Stimulated activated CD4-positive, alpha-beta T cell treated with anti-CD3 and anti-CD28 coated beads, Interleukin-2, amount 100 ng/mL, for 24 hours (primary cell): ENCODE results near the gene OVOL3.
A peak's percentile ranks its signal among the peaks of the same experiment; 100 is the strongest.
"Not testable (repeated sequence)": the region's sequence is repeated elsewhere in the genome, so short reads cannot be mapped to it uniquely, and the experiment has no call there.

Experiments used
- DNase-seq, 2 donors: peaks; one replicate each; pipeline ENCODE4 v3.0.0-alpha.2; 2020

OVOL3 gene

GRCh38 chr19:36101550-36102327 lies 9.2 kb upstream of the OVOL3 start:
- DNase-seq, result no peak

DNA sequence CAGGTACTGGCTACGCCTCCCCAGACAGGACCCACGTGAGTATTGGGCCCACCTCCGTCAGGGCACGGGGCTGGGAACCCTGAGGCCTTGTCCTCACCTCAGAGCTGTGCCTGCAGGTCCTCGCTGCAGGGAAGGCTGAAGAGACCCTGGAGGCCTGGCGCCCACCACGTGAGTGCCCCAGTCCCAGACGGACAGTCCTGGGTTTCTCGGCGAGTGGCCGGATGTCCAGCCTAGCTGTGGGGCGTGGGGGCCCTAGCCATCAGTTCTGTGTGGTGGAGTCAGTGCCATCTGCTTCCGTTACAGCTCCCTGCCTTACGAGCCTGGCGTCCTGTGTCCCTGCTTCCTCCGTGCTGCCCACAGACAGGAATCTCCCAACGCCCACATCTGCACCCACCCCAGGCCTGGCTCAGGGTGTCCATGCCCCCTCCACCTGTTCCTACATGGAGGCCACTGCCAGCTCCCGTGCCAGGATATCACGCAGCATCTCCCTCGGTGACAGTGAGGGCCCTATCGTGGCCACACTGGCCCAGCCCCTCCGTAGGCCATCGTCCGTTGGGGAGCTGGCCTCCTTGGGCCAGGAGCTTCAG lies 7.8 kb upstream of the OVOL3 start:
- no peak for DNase-seq

- no peak for DNase-seq
These were observed 6.9 kb upstream of the OVOL3 start for GRCh38 chr19:36103842-36104552.

DNA sequence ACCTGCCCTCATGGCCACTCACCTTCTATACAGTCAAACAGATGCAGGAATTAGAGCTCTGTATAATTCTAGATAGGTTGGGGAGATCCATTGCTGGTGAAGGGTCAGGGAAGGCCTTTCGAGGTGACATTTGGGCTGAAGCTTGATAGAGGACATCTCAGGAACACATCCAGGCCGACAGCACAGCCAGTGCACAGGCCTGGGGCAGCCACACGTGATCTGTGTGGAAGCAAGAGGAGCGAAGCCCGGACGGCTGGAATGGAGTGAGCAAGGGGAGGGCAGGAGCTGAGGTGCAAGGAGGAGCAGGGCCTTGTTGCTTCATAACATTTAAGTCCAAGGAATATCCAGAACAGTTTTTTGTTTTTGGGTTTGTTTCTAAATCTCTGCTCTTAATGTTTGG lies 4.5 kb upstream of the OVOL3 start:
- no peak for DNase-seq

DNA sequence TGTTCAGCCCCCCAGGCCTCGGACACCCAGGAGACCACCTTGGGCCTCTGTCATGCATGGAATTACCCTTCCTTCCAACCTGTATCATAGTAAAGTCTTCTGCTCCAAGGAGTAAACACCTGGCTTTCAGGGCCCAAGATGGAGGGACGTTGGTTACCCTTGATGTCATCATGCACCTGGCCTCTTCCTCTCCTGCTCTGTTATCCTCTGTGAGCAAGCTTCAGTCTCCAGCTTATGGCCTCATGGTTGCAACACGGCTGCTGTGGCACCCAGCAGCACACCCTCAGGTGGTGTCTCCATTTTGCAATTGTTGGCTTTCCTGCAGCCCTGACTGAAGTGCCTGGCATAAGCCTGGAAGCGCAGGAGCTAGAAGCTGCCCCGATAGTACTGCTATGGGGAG lies 4.0 kb upstream of the OVOL3 start:
- no peak for DNase-seq

DNA sequence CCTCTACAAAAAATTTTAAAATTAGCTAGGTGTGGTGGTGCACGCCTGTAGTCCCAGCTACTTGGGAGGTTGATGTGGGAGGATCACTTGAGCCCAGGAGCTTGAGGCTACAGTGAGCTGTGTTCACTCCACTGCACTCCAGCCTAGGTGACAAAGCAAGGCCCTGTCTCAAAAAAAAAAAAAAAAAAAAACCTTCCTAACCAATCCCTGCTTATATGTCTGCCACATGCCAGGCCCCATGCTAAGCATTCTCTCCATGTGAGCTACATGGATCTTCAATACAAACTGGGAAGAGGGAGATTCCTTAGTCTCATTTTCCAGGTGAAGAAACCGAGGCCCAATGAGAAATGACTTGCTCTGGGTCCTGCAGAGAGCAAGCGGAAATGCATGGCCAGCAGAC lies 2.3 kb upstream of the OVOL3 start:
- no peak for DNase-seq

DNA sequence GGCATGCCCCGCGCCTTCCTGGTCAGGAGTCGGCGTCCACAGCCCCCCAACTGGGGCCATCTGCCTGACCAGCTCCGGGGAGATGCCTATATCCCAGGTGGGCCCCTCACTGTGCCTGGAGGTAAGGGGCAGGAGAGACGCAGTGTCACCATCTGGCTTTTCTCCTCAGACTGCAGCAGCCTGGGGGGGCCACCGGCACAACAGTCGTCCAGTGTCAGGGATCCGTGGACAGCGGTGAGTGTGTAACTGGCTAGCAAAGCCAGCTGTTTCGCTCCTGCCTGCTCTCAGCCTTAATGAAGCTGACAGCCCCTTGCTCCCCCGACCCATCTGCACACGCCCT lies 227 bp downstream of the OVOL3 start:
- DNase-seq, result no peak

GRCh38 chr19:36112678-36113077 lies 1.7 kb downstream of the OVOL3 start:
- no peak for DNase-seq

DNA sequence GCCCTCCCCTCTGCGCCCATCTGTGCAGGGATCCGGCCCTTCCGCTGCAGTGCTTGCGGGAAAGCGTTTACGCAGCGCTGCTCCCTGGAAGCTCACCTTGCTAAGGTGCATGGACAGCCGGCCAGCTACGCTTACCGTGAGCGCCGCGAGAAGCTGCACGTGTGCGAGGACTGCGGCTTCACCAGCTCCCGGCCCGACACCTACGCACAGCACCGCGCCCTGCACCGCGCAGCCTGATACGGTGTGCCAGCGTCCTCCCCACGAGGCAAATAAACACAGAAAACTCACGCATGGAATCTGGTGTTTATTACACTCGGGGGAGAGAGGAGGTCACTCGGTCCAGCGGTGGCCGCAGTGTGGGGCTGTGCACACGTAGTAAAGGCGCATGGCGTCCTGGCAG lies 2.5 kb downstream of the OVOL3 start:
- DNase-seq, result no peak

- DNase-seq, result peak; percentile 28 to 35
These were observed 3.2 kb downstream of the OVOL3 start for GRCh38 chr19:36113894-36114720.

DNA sequence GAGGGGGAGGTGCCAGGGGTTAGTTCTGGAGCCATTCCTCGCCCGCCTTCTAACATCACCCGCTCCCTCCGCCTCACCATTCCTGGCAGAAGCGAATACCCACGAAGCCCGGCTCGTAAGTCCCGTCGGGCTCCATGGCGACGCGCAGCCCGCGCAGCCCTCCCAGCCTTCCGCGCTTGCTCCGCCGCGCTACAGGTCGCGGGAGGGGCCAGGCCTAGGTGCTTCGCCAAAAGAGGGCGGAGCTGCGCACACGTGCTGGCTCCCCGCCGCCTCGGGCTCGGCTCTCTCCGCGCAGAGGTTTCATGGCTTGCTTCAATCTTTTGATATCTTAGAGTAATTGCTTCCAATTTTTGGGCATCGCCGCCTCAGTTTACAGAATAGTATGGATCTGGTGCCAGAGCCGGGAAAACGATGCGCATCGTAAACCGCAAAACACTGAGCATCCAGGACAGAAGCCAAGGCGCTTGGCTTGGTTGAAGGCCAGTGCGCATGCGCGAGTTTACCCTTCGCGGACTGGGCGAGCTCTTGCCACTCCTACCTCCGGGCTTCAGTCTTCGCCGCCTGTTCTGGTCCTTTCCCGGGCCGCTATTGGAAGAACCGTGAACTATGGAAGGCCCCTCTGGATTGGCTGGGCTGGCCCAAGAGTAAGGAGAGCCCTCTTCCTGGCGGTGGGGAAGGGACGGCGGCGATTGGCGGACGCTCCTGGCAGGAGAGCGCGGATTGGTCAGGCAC lies 3.9 kb downstream of the OVOL3 start, which contains the start of gene POLR2I:
Gene POLR2I (minus strand): TSS at position 155 of the 732 bp plus-strand sequence. CDS start 19 bp downstream, at position 136.
- peak; percentile 97 to 98 for DNase-seq

DNA sequence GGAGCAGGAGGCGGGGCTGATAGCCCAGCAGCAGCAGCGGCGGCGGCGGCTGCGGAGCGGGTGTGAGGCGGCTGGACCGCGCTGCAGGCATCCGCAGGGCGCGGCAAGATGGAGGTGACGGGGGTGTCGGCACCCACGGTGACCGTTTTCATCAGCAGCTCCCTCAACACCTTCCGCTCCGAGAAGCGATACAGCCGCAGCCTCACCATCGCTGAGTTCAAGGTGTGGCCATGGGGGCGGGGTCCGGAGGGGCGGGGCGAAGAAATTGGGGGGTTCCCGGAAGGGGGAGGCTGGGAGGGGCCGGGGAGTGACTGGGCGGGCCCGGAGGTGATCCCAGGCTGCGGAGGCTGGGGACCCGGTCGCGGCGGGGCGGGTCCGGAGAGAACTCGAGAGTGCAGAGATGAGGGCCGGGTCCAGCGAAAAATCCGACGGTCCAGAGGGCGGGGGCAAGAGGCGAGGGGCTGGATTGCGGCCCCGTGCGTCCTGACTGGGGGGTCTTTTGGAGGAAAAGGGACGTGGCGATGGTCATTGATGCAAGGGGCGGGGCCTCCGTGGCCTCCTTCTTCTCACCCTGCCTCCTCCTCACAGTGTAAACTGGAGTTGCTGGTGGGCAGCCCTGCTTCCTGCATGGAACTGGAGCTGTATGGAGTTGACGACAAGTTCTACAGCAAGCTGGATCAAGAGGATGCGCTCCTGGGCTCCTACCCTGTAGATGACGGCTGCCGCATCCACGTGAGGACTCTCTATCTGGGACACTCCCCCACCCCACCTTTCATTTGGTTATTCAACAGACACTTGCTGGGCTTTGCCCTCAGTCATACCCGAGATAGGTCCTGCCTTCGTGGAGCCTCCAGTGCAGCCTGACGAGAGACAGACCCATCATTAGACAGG lies 4.8 kb downstream of the OVOL3 start, which contains the start of gene TBCB:
Gene TBCB (plus strand): TSS at position 16 of the 891 bp plus-strand sequence. CDS start 93 bp downstream, at position 109.
- peak; percentile 93 for DNase-seq

- no peak for DNase-seq
These were observed 5.3 kb downstream of the OVOL3 start for GRCh38 chr19:36116344-36116637.

GRCh38 chr19:36120092-36120983 lies 9.4 kb downstream of the OVOL3 start:
- no peak for DNase-seq

DNA sequence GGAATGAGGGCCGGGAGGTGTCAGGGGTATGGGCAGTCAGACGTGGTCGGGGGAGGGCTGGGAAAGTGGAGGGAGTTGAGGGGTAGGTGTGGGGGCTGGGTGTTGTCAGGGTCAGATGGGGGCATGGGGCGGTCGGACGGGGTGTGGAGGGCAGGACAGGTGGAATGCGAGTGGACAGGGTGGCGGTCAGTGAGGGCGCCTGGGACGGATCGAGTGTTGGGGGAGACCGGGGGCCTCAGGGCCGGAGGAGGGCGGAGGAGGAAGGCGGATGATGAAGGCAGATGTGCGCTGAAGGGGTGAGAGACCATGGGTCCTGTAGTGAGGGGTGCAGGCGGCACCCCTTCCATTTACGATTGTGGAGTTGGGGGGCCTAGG lies 10.0 kb downstream of the OVOL3 start:
- no peak for DNase-seq

DNA sequence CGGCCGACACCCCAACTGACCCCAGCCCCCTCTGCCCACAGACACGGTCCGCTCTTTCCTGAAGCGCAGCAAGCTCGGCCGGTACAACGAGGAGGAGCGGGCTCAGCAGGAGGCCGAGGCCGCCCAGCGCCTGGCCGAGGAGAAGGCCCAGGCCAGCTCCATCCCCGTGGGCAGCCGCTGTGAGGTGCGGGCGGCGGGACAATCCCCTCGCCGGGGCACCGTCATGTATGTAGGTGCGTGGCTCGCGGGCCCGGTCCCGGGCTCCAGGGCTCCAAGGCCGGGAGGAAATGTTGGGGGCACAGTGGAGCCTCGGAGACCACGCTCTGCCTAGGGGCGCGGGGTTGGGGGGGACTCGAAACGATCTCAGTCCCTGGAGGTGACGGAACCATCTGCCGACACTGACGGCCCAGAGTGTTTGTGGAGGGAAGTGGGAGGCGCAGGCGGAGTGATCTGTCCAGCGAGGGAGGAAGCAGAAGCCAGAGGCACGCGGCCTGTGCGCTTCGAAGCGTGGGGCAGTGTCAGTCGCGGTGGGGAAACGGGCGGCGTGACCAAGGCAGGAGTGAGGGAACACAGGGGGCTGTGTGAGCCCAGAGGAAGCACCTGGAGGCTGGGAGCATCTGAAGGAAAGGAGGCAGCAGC lies 10.7 kb downstream of the OVOL3 start:
- no peak for DNase-seq

DNA sequence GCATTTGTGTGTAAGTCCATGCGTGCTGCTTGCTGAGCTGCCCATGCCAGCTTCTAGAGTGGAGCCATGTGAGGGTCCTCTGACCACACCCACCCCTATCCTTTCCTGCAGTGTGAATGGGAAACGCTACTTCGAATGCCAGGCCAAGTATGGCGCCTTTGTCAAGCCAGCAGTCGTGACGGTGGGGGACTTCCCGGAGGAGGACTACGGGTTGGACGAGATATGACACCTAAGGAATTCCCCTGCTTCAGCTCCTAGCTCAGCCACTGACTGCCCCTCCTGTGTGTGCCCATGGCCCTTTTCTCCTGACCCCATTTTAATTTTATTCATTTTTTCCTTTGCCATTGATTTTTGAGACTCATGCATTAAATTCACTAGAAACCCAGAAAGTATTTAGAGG lies 14.6 kb downstream of the OVOL3 start:
- no peak for DNase-seq

GRCh38 chr19:36128392-36128736 lies 17.4 kb downstream of the OVOL3 start:
- no peak for DNase-seq

DNA sequence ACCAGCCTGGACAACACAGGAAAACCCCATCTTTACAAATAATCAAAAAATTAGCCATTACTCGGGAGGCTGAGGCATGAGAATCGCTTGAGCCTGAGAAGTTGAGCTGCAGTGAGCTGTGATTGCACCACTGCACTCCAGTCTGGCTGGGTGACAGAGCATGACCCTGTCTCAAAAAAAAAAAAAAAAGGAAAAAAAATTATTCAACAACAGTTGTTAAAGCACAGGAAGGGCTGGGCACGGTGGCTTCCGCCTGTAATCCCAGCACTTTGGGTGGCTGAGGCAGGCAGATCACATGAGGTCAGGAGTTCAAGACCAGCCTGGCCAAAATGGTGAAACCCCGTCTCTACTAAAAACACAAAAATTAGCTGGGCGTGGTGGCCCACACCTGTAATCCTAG lies 20.3 kb downstream of the OVOL3 start:
- DNase-seq, result not testable (repeated sequence)

DNA sequence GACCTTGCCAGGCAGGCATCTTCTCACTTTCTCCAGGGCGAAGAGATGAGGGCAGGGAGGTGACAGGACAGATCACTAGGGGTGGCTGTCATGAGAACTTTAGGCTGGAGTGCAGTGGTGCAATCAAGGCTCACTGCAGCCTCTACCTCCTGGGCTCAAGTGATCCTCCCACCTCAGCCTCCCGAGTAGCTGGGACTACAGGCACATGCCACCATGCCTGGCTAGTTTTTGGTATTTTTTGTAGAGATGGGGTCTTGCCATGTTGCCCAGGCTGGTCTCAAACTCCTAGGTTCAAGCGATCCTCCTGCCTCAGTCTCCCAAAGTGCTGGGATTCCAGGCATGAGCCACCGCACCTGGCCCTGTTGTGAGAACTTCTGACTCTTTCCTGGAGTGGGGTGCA lies 23.9 kb downstream of the OVOL3 start:
- not testable (repeated sequence) for DNase-seq
